ENCODE data around the gene ZCCHC17.
A peak's percentile ranks its signal among the peaks of the same experiment; 100 is the strongest.

Gene ZCCHC17

DNA sequence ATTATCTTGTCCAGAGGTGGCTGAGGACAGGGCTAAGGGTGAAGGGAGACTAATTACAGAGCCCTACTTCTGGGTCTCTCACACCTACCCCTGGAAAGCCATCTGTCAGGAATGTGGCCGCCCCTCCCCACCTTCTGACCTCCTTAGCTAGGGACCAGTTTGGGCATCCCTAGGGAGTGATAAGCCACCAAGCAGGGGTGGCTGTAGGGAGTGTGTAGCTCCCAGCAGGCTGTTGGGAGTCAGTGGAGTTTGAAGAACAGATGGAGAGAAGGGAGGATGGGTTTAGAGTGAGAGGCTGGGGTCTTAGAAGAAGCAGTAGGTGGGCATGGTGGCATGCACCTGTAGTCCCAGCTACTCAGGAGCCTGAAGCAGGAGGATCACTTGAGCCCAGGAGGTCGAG is 115.4 kb downstream of the ZCCHC17 start:
- peaks cover 17% of the 10 kb centered on the region for H3K27me3 ChIP-seq (ENCODE audit: insufficient read depth, poor library complexity, severe bottlenecking)
- TF ChIP-seq POLR2AphosphoS5 (IDR thresholded peaks at IDR 0.05; ENCODE audit: low read depth) (no peak), GABPA (IDR thresholded peaks at IDR 0.05; ENCODE audit: low read depth) (no peak), SPI1 (IDR thresholded peaks at IDR 0.05; ENCODE audit: borderline replicate concordance, low read depth) (no peak), REST (IDR thresholded peaks at IDR 0.05; ENCODE audit: insufficient replicate concordance, low read depth) (no peak)
- TF ChIP-seq, protein P1, sequence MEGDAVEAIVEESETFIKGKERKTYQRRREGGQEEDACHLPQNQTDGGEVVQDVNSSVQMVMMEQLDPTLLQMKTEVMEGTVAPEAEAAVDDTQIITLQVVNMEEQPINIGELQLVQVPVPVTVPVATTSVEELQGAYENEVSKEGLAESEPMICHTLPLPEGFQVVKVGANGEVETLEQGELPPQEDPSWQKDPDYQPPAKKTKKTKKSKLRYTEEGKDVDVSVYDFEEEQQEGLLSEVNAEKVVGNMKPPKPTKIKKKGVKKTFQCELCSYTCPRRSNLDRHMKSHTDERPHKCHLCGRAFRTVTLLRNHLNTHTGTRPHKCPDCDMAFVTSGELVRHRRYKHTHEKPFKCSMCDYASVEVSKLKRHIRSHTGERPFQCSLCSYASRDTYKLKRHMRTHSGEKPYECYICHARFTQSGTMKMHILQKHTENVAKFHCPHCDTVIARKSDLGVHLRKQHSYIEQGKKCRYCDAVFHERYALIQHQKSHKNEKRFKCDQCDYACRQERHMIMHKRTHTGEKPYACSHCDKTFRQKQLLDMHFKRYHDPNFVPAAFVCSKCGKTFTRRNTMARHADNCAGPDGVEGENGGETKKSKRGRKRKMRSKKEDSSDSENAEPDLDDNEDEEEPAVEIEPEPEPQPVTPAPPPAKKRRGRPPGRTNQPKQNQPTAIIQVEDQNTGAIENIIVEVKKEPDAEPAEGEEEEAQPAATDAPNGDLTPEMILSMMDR (IDR thresholded peaks at IDR 0.05; ENCODE audit: insufficient read depth, low read length) = no peak

DNA sequence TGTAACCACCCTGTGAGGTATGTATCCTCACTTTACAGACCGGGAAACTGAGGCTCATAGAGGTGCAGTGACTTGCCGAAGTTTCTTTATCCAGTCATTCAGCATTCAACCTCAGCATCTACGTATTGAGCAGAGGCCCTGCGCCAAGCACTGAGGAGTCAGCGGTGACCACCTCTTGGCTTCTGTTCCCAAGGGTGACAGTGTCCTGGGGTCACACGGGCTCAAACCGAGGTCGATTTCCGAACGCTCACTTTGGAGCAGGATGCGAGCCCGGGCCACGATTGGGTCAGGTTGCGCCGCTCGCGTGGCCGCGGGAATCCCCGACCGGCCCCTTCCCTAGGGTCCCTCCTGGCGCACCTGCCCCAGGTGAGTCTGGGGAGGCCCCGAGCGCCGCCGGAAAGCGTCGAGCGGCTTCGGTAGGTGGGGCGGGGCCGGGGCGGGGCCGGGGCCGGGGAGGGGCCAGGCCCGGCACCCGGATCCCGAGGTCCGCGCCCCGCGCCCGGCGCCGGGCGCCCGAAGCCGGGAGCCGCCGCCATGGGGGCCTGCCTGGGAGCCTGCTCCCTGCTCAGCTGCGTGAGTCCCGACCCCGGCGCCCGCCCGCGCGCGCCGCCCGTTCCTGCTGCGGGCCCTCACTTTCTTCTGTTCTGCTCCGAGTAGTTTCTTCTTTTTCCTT is 116.0 kb downstream of the ZCCHC17 start, which contains the start of gene SERINC2:
SERINC2 (plus strand) TSS at position 482 of the 673 bp plus-strand sequence; CDS start at position 535, 53 bp downstream.
- TF ChIP-seq, protein P1 (IDR thresholded peaks at IDR 0.05; ENCODE audit: insufficient read depth, low read length) = no peak
- no peak for TF ChIP-seq GABPA (IDR thresholded peaks at IDR 0.05; ENCODE audit: low read depth)
- DNase-seq (ENCODE audit: low read depth in 1 of 2, low spot score in 1 of 2) = no peak
- H3K4me3 ChIP-seq (replicated peaks; ENCODE audit: insufficient read depth, low read length) = peak within 1 kb of the TSS; percentile 62
- H3K27ac ChIP-seq (replicated peaks) = no peak within 1 kb of the TSS
- H3K27me3 ChIP-seq (ENCODE audit: insufficient read depth, poor library complexity, severe bottlenecking) = peaks cover 17% of the 10 kb centered on the region

More for the DNA sequence above, 115.4 kb downstream of the ZCCHC17 start:
- Histone ChIP-seq H3K4me3 (replicated peaks; ENCODE audit: insufficient read depth, low read length) (no peak overlapping the region), H3K27ac (replicated peaks) (no peak overlapping the region)
- no peak for DNase-seq (ENCODE audit: low read depth in 1 of 2, low spot score in 1 of 2)

DNA sequence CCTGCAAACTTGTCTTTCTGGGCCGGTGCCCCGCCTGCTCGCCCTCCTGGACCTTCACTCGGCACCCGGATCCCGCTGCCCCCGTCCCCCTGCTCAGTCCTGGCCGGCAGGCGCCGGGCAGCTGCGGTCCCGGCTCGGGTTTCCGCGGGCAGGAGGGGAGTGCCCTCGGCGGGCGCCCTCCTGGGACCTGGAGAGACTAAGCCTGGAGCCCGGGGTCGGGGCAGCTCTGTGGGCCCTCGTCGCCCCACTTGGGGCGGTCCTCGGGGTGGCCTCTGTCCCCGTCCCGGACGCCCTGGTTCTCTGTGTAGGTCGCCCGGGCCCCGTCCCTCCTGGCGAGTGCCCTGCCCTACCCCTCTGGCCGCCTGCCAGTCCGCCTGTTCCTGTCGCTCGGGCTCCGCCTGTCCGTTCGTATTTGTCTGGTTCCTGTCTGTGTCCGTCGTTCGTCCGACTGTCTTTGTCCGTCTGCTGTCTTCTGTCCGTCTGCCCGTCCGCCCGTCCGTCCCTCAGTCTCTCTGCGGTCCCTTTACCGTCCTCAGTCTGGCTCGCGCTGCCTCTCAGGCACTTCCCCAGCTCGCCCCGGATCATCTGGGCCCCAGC is 116.7 kb downstream of the ZCCHC17 start:
- TF ChIP-seq REST (IDR thresholded peaks at IDR 0.05; ENCODE audit: insufficient replicate concordance, low read depth) (no peak), POLR2AphosphoS5 (IDR thresholded peaks at IDR 0.05; ENCODE audit: low read depth) (no peak), GABPA (IDR thresholded peaks at IDR 0.05; ENCODE audit: low read depth) (no peak), SPI1 (IDR thresholded peaks at IDR 0.05; ENCODE audit: borderline replicate concordance, low read depth) (peak; percentile 58; the same call in 1 of the 2 replicates)
- TF ChIP-seq, protein P1 (IDR thresholded peaks at IDR 0.05; ENCODE audit: insufficient read depth, low read length) = no peak
- peak in 1 of 2 experiments; percentile 41 for DNase-seq (ENCODE audit: low read depth in 1 of 2, low spot score in 1 of 2)

More for the DNA sequence above, 116.7 kb downstream of the ZCCHC17 start:
- Histone ChIP-seq H3K27ac (replicated peaks) (no peak overlapping the region), H3K27me3 (ENCODE audit: insufficient read depth, poor library complexity, severe bottlenecking) (peaks cover 17% of the 10 kb centered on the region), H3K4me3 (replicated peaks; ENCODE audit: insufficient read depth, low read length) (peak overlapping the region; percentile 62)

All from HL-60 (cell line).